Stimulated activated CD4-positive, alpha-beta T cell treated with anti-CD3 and anti-CD28 coated beads, Interleukin-4, amount 100 ng/mL, for 4 hours (primary cell): ENCODE measurements around the gene AGR2.

ENCODE experiments used
- DNase-seq, 2 experiments: peaks; one replicate each; pipeline ENCODE4 v3.0.0-alpha.2; 2020

AGR2 gene

GRCh38 chr7:16812542-16813231, 7.9 kb upstream of the AGR2 start:
- no peak for DNase-seq

GRCh38 chr7:16811551-16811950, 6.8 kb upstream of the AGR2 start:
- DNase-seq: no peak

GRCh38 chr7:16810573-16810972, 5.8 kb upstream of the AGR2 start:
- no peak for DNase-seq

- DNase-seq: no peak
Measured at GRCh38 chr7:16810112-16810511, 5.3 kb upstream of the AGR2 start.

GRCh38 chr7:16805441-16805840, 642 bp upstream of the AGR2 start:
- DNase-seq: no peak

GRCh38 chr7:16803881-16804673, 722 bp downstream of the AGR2 start:
- DNase-seq: no peak

GRCh38 chr7:16803125-16803524, 1.7 kb downstream of the AGR2 start:
- DNase-seq: no peak

GRCh38 chr7:16801579-16801978, 3.2 kb downstream of the AGR2 start:
- no peak for DNase-seq

- DNase-seq: no peak
Measured at GRCh38 chr7:16801111-16801542, 3.7 kb downstream of the AGR2 start.

GRCh38 chr7:16795624-16796023, 9.2 kb downstream of the AGR2 start:
- no peak for DNase-seq

GRCh38 chr7:16794986-16795385, 9.8 kb downstream of the AGR2 start:
- no peak for DNase-seq

GRCh38 chr7:16791905-16792698, 12.7 kb downstream of the AGR2 start:
- DNase-seq: no peak

- DNase-seq: no peak
Measured at GRCh38 chr7:16791071-16791470, 13.7 kb downstream of the AGR2 start.

- no peak for DNase-seq
Measured at GRCh38 chr7:16787127-16787526, 17.7 kb downstream of the AGR2 start.

GRCh38 chr7:16786257-16786656, 18.5 kb downstream of the AGR2 start:
- no peak for DNase-seq

GRCh38 chr7:16785846-16786245, 19.0 kb downstream of the AGR2 start:
- DNase-seq: no peak

GRCh38 chr7:16785321-16785720, 19.5 kb downstream of the AGR2 start:
- DNase-seq: no peak

- DNase-seq: no peak
Measured at GRCh38 chr7:16780596-16780995, 24.2 kb downstream of the AGR2 start.

- no peak for DNase-seq
Measured at GRCh38 chr7:16779051-16779450, 25.7 kb downstream of the AGR2 start.

- no peak for DNase-seq
Measured at GRCh38 chr7:16778476-16778875, 26.3 kb downstream of the AGR2 start.

- DNase-seq: no peak
Measured at GRCh38 chr7:16776053-16776452, 28.7 kb downstream of the AGR2 start.

- no peak for DNase-seq
Measured at GRCh38 chr7:16774986-16775385, 29.8 kb downstream of the AGR2 start.

- no peak for DNase-seq
Measured at GRCh38 chr7:16774294-16774693, 30.5 kb downstream of the AGR2 start.

- DNase-seq: no peak
Measured at GRCh38 chr7:16773884-16774283, 30.9 kb downstream of the AGR2 start.
